Thoracic aorta (tissue), 2 donors: ENCODE results near the gene TMEM255A. TPM values are rescaled to one million over a fixed set of nuclear protein-coding genes. Genes with fewer than 3 reads are reported as not detected.

Experiments used
- ATAC-seq: fragments of 150-250 bp; one replicate; pipeline ENCODE4 v1.8.0; 2017; ENCODE audit warnings: low read depth; ENCODE audit not compliant: insufficient number of reproducible peaks, low FRiP score
- DNase-seq: peaks from one replicate; pipeline ENCODE4 v3.0.0-alpha.2; 2020; ENCODE audit warnings: low spot score
- H3K27ac ChIP-seq, 2 donors: fragments of 200-600 bp; sonication (generic); 1 replicate in 1 of 2; 2 replicates in 1 of 2; pipeline ENCODE4 v1.5.1; 2016; ENCODE audit warnings: mild to moderate bottlenecking in 2 of 2, moderate library complexity in 2 of 2
- H3K27me3 ChIP-seq: fragments of 200-600 bp; sonication (generic); replicated peaks from 2 replicates; pipeline ENCODE4 v1.6.0; 2016; ENCODE audit warnings: mild to moderate bottlenecking; ENCODE audit not compliant: insufficient read depth
- H3K36me3 ChIP-seq: fragments of 200-600 bp; sonication (generic); one replicate; pipeline ENCODE4 v1.5.1; 2016
- H3K4me1 ChIP-seq, 2 donors: fragments of 200-600 bp; sonication (generic); 1 replicate in 1 of 2; 2 replicates in 1 of 2; pipeline versions ENCODE4 v1.5.1 to v1.6.0; 2016; ENCODE audit warnings: low read depth in 2 of 2, mild to moderate bottlenecking in 1 of 2; ENCODE audit not compliant: control insufficient read depth in 1 of 2
- H3K4me3 ChIP-seq: fragments of 200-600 bp; sonication (generic); 2 replicates; pipeline ENCODE4 v1.5.1; 2016; ENCODE audit warnings: mild to moderate bottlenecking
- H3K9me3 ChIP-seq: fragments of 200-600 bp; sonication (generic); 2 replicates; pipeline ENCODE4 v1.5.1; 2016
- total RNA-seq, 2 donors: library from RNA; depleted of rRNA; stranded (reverse); fragments of >200 nt; gene quantifications; one replicate each; pipeline versions ENCODE4 v1.1.0 to v1.2.3, GENCODE V29; 2016
- TF ChIP-seq, protein P1 (sequence below): fragments of 200-600 bp; sonication (generic); IDR thresholded peaks from one replicate; pipeline ENCODE4 v1.5.1; 2019; ENCODE audit warnings: antibody characterized with exemption

The TMEM255A gene
- total RNA-seq, 2 donors from 2014 or later: 1.1 TPM

DNA sequence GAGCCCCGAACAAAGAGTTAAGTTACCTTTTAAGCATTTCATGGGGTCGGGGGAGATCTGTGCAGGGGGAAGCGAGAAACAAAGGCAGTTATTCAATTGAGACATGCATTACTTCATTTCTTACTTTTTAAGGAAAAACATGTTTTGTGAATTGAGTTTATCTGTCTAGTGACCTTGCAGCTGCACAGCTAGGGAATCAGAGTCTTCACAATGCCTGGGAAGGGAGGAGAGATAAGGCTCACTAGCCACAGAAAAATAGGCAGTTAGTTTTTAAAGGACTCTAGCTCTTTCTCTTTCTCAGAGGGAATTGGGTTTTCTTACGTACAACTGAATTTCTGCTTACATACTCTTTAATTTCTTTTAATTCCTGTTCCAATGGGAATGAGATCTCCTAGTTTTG is 86.9 kb downstream of the TMEM255A start:
- no peak overlapping the region for H3K4me3 ChIP-seq
- no peak overlapping the region for H3K27ac ChIP-seq
- no peaks in the 10 kb centered on the region for H3K27me3 ChIP-seq
- ATAC-seq: no peak
- DNase-seq: no peak
- H3K9me3 ChIP-seq: no peaks in the 10 kb centered on the region
- no peaks in the 10 kb centered on the region for H3K36me3 ChIP-seq
- TF ChIP-seq, protein P1, sequence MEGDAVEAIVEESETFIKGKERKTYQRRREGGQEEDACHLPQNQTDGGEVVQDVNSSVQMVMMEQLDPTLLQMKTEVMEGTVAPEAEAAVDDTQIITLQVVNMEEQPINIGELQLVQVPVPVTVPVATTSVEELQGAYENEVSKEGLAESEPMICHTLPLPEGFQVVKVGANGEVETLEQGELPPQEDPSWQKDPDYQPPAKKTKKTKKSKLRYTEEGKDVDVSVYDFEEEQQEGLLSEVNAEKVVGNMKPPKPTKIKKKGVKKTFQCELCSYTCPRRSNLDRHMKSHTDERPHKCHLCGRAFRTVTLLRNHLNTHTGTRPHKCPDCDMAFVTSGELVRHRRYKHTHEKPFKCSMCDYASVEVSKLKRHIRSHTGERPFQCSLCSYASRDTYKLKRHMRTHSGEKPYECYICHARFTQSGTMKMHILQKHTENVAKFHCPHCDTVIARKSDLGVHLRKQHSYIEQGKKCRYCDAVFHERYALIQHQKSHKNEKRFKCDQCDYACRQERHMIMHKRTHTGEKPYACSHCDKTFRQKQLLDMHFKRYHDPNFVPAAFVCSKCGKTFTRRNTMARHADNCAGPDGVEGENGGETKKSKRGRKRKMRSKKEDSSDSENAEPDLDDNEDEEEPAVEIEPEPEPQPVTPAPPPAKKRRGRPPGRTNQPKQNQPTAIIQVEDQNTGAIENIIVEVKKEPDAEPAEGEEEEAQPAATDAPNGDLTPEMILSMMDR: no peak
- no peaks in the 10 kb centered on the region for H3K4me1 ChIP-seq

DNA sequence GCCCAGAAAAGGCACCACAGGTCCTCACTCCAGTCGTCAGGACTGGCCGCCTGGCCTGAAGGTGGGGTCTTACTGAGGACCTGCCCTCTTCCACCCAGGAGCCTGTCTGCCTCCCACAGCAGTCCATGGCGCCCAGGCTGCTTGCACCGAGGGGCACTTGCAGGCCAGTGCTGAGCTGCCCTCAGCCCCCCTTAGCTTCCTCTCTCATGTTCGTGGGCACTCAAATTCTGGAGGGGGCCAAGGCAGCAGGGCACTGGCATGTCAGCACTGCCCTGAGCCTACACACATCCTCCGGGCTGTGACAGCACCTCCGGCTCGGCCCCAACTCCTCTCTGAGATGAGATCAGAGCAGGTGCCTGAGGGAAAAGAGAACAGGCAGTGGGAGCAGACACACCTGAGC is 87.9 kb downstream of the TMEM255A start:
- no peaks in the 10 kb centered on the region for H3K9me3 ChIP-seq
- DNase-seq: no peak
- H3K36me3 ChIP-seq: no peaks in the 10 kb centered on the region
- TF ChIP-seq, protein P1: no peak
- no peak overlapping the region for H3K4me3 ChIP-seq
- no peak overlapping the region for H3K27ac ChIP-seq
- no peaks in the 10 kb centered on the region for H3K4me1 ChIP-seq
- ATAC-seq: no peak
- H3K27me3 ChIP-seq: no peaks in the 10 kb centered on the region

DNA sequence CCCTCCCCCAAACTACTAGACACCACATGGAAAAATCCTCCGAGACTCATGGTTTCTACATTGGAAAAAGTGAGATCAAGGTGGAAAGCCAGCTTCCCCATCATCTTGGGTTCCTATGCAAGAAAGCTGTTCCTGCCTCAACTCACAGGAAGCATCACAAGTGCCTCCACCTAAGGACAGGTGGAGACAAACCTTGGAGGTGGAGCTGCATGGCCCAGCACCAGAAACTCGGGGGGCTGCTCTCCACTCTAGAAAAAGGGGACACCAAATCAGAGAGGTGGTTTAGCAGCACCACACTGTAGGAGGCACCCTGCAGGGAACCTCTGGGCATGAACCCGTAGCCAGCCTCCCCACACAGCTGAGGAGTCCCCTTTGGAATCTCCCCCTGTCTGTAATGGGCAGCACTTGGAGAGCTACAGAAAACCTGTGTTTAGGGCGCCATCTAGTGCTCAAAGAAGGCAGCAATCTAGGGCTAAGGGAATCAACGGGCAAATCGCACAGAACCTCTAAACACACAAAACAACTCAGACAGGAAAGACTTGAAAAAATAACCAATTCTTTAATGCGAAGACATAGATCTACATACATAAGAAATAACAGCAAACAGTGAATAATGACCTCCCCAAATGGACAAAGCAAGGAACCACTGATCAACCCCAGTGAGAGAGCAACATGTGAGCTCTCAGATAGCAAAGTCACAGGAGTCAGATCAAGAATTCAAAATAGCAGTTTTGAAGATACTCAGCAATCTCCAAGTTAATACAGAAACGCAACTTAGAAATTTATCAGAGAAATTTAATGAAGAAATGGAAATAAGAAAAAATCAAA is 97.6 kb downstream of the TMEM255A start:
- Histone ChIP-seq H3K4me1 (no peaks in the 10 kb centered on the region), H3K27me3 (no peaks in the 10 kb centered on the region), H3K4me3 (no peak overlapping the region), H3K27ac (no peak overlapping the region), H3K9me3 (no peaks in the 10 kb centered on the region), H3K36me3 (no peaks in the 10 kb centered on the region)
- DNase-seq (no peak), ATAC-seq (no peak)
- TF ChIP-seq, protein P1: peak; percentile 49

Other genes with a start within 250 kb of the TMEM255A start
- not detected for gene RHOXF2B, start 233.8 kb downstream of the TMEM255A start, total RNA-seq
- not detected for gene RHOXF1, start 195.5 kb downstream of the TMEM255A start, total RNA-seq
- gene RHOXF2, start 152.8 kb downstream of the TMEM255A start, total RNA-seq: not detected
- 10 to 100 TPM in 1 of 2 donors, 1 to 10 TPM in 1; 6.4 to 15.4 TPM for gene ZBTB33, start 60.6 kb downstream of the TMEM255A start, total RNA-seq
- not detected for gene ATP1B4, start 50.6 kb upstream of the TMEM255A start, total RNA-seq
- 100 to 1,000 TPM in 1 of 2 donors, 10 to 100 TPM in 1; 81.3 to 118 TPM for gene LAMP2, start 157.8 kb upstream of the TMEM255A start, total RNA-seq
- 10 to 100 TPM; 38.7 to 66.2 TPM for gene CUL4B, start 249.5 kb upstream of the TMEM255A start, total RNA-seq